Coronary artery (tissue), 2 donors: ENCODE data around the gene SREBF1.

ENCODE experiments used
- DNase-seq: peaks from one replicate; pipeline ENCODE4 v3.0.0-alpha.2; 2017; ENCODE audit warnings: low spot score
- H3K27ac ChIP-seq, 2 donors: fragments of 200-600 bp; sonication (generic); one replicate each; pipeline ENCODE4 v1.5.1; 2016 to 2019
- H3K4me3 ChIP-seq: fragments of 200-600 bp; sonication (generic); 2 replicates; pipeline ENCODE4 v1.5.1; 2016; ENCODE audit warnings: mild to moderate bottlenecking, moderate library complexity
- TF ChIP-seq, protein P1 (sequence below): fragments of 200-600 bp; sonication (generic); IDR thresholded peaks from one replicate; pipeline ENCODE4 v1.5.1; 2019; ENCODE audit warnings: antibody characterized with exemption

SREBF1 gene

DNA sequence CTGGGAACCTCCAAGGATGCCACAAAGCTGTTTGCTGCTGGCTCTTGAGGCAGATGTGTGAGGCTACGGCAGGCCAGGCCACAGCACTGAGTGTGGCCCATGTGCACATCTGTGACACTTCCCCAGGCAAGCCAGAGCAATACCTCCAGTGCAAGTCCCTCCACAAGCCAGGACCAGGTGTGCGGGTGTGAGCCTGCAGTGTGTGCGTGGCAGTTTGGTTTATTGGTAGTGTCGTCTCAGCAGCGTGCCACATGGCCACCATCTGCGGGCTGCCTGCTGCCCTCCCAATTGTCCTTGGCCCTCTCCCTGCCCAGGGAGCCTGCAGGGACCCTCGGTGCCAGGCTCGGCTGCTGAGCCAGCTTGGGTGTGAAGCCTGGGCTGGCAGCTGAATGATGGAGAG is 9.9 kb upstream of the SREBF1 start:
- DNase-seq = no peak
- H3K27ac ChIP-seq = peak overlapping the region in 1 of 2 donors; percentile 2

DNA sequence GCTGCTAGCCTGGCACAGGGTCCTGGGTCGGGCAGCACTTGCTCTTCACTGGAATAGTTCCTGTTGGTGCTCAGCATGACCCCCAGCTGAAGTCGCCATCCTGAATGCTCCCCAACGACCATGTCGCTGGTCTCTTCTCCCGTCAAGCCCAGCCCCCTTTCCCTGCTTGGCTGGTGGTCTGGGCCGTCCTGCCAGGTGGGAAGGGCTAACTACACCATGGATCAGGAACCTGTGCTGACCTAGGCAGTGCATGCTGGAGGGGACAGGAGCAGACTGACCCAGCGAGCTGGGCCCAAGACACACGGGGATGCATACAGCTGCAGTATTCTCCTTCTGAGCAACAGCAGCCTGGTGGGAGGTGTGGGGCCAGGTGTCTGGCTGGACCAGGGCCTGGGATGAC is 9.2 kb upstream of the SREBF1 start:
- Histone ChIP-seq H3K27ac (no peak overlapping the region), H3K4me3 (no peak overlapping the region)
- no peak for DNase-seq
- TF ChIP-seq, protein P1, sequence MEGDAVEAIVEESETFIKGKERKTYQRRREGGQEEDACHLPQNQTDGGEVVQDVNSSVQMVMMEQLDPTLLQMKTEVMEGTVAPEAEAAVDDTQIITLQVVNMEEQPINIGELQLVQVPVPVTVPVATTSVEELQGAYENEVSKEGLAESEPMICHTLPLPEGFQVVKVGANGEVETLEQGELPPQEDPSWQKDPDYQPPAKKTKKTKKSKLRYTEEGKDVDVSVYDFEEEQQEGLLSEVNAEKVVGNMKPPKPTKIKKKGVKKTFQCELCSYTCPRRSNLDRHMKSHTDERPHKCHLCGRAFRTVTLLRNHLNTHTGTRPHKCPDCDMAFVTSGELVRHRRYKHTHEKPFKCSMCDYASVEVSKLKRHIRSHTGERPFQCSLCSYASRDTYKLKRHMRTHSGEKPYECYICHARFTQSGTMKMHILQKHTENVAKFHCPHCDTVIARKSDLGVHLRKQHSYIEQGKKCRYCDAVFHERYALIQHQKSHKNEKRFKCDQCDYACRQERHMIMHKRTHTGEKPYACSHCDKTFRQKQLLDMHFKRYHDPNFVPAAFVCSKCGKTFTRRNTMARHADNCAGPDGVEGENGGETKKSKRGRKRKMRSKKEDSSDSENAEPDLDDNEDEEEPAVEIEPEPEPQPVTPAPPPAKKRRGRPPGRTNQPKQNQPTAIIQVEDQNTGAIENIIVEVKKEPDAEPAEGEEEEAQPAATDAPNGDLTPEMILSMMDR = no peak

More for the DNA sequence above, 9.9 kb upstream of the SREBF1 start:
- TF ChIP-seq, protein P1 = no peak
- no peak overlapping the region for H3K4me3 ChIP-seq

DNA sequence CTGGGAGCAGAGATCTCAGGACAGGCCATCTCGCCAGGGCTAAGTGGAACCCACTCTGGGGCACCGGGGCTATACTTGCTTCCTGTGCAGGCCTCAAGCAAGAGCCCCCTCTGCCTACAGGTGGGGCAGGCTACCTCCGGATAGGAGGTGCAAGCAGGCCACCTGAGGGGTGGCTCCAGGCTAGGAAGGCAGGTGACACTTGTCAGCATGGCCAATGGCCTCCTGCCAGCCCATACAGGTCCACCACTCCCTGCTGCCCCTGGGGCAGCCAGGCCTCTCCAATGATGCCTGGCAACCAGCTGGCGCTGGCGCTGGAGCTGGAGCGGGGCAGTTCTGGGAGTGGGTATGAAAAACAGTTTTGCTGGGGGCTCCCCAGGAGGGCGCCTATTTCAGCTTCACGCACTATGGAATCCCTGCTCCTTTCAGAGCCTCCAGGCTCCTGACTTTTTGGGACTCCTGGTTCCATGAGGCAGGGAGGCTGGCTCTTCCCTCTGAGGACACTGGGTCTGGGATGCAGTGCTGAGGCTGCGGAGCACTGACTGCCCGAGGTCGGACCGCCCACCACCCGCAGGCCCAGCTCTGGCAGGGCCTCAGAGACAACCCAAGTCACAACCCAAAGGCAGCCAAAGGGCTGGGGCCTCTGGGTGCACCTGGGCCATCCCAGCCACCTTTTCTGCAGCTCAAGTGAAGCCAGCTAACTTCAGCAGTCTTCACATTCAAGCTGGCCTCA is 8.4 kb upstream of the SREBF1 start:
- TF ChIP-seq, protein P1 = no peak

DNA sequence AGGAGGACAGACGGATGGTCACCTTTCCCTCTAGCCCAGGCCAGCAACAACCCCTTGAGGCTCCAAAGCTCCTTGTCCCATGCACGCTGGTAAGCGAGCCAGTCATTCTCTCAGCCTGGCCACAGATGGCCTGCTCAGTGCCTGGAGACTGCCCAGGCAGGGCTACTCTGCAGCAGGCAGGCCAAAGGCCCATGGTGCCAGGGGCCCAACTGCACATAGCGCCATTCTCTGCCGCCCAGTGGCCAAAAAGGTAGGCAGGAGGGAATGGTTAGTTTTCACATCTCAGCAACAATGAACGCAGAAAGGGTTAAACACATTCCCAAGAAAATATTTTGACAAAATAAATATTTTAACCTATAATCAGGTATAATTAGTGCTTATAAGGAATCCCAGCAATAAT is 7.7 kb upstream of the SREBF1 start:
- H3K4me3 ChIP-seq = no peak overlapping the region
- TF ChIP-seq, protein P1 = no peak
- DNase-seq = no peak
- H3K27ac ChIP-seq = no peak overlapping the region

More for the DNA sequence above, 8.4 kb upstream of the SREBF1 start:
- no peak for DNase-seq
- H3K27ac ChIP-seq = no peak overlapping the region
- no peak overlapping the region for H3K4me3 ChIP-seq

DNA sequence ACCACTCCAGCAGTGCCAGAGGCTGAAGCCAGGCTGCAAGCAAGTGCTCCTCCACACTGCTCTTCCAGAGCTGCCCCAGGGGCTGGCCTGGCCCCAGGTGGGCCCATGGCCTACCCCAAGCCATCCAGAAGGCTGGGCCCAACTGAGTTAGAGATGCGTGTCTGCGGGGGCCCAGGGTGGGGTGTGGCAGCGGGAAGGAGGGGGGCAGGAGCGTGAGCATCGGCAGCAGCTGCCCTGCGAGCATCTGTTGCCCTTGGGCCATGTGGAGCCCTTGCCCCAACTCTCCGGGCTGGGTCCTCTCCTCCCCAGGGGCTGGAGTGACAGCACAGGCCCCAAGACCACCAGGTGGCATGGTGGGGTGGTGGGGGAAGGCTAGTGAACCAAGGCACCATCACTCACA is 7.3 kb upstream of the SREBF1 start:
- DNase-seq = no peak
- H3K4me3 ChIP-seq = no peak overlapping the region
- H3K27ac ChIP-seq = no peak overlapping the region
- TF ChIP-seq, protein P1 = no peak

DNA sequence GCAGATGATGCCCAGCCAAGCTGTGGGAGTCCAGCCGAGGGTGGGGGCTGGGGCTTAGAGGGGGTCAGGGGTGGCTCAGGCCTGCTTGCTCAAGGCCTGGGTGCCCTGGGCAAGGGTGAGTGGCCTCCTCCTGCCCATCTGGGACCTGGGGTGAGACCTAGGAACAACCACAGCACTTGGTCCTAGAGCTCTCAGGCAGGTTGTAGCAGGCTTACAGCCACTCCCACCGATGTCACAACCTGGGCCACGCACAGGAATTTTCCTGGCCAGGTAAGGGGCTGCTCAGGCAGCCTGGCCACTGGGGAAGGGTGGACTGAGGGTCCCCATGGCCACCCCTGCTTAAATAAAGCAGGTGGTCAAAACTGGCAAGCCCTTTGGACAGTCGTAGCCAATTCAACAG is 6.3 kb upstream of the SREBF1 start:
- TF ChIP-seq, protein P1 = no peak
- Histone ChIP-seq H3K27ac (no peak overlapping the region), H3K4me3 (no peak overlapping the region)
- DNase-seq = no peak

DNA sequence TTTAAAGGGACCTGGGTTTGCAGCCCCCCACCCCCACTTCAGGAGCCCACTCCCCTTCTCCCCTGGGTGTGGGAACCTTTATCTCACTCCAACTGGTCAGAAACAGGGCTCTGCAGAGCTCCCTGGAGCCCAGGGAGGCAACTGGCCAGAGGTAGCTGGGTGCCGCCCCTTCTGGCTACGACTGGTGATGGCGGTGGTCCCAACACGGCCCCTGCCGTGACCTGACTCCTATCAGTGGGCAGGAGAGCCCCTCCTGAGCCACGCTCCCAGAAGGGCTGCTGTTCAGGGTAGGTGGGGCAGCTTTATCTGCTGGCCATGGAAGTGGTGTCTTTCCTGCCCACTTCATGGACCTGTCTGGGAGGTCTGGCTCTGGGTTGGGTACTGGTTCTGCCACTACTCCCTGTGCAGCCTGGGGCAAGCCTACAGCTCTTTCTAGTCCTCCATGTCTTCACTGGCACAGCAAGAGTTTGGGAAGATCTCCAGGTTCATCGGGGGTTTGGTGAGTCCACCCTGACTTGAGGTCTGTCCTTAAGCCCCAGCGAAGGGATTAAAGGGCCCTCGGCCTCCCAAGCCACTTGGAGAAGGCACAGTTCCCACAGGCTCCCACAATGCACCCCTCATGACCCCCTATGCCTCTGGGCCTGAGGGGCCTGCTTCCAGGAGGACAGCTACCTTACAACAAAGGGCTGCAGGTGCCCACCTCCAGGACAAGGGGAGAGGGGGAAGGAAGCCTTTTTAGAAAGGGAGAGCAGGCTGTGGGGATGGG is 5.5 kb upstream of the SREBF1 start:
- TF ChIP-seq, protein P1 = no peak
- H3K4me3 ChIP-seq = no peak overlapping the region
- H3K27ac ChIP-seq = peak overlapping the region; percentile 99
- DNase-seq = no peak
